Measurements from ENCODE around the gene SCN2A. TPM values are rescaled to one million over a fixed set of nuclear protein-coding genes. Genes with fewer than 3 reads are reported as not detected.
A peak's percentile ranks its signal among the peaks of the same experiment; 100 is the strongest.

SCN2A gene
- total RNA-seq, 2 donors from 2014 or later = 1.8 TPM; not detected in 1

DNA sequence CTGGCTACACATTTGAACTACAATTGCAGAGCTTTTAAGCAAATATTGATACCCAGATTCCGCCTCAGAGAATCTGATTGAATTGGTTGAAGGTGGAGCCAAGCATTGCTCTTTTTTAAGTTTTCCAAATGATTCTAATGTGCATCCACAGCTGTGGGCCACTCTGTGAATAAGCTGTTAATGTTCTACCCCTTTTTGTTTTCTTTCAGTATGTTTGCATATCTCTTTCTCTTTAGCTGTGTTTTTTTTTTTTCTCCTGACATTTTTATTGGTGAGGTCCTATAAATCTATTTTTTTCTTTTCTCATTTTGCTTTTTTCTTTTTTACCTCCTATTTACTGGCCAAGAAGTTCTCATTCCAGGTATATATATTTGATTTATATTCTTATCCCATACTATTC, 41.9 kb upstream of the SCN2A start:
- Histone ChIP-seq H3K9me3 (no peaks in the 10 kb centered on the region), H3K36me3 (no peaks in the 10 kb centered on the region), H3K4me3 (no peak overlapping the region), H3K27ac (no peak overlapping the region), H3K27me3 (replicated peaks; ENCODE audit: insufficient read depth) (no peaks in the 10 kb centered on the region), H3K4me1 (ENCODE audit: control insufficient read depth in 1 of 2, low read depth in 2 of 2) (peaks cover 4 to 20% of the 10 kb centered on the region in 2 donors)
- no peak for ATAC-seq (ENCODE audit: insufficient number of reproducible peaks, low FRiP score, low read depth)
- DNase-seq (ENCODE audit: low spot score) = no peak
- TF ChIP-seq CTCF (IDR thresholded peaks at IDR 0.05) = no peak

GRCh38 chr2:165198181-165198580, 41.0 kb upstream of the SCN2A start:
- H3K36me3 ChIP-seq = no peaks in the 10 kb centered on the region
- H3K4me1 ChIP-seq (ENCODE audit: control insufficient read depth in 1 of 2, low read depth in 2 of 2) = peaks cover 4 to 20% of the 10 kb centered on the region in 2 donors
- H3K27ac ChIP-seq = peak overlapping the region; percentile 30 to 42
- H3K4me3 ChIP-seq = peak overlapping the region; percentile 7
- H3K27me3 ChIP-seq (replicated peaks; ENCODE audit: insufficient read depth) = no peaks in the 10 kb centered on the region
- DNase-seq (ENCODE audit: low spot score) (no peak), ATAC-seq (ENCODE audit: insufficient number of reproducible peaks, low FRiP score, low read depth) (no peak)
- TF ChIP-seq CTCF (IDR thresholded peaks at IDR 0.05) = no peak
- H3K9me3 ChIP-seq = no peaks in the 10 kb centered on the region

GRCh38 chr2:165202239-165202638, 37.0 kb upstream of the SCN2A start:
- no peaks in the 10 kb centered on the region for H3K9me3 ChIP-seq
- H3K4me3 ChIP-seq = no peak overlapping the region
- peaks cover 3 to 20% of the 10 kb centered on the region in 2 donors for H3K4me1 ChIP-seq (ENCODE audit: control insufficient read depth in 1 of 2, low read depth in 2 of 2)
- H3K27me3 ChIP-seq (replicated peaks; ENCODE audit: insufficient read depth) = no peaks in the 10 kb centered on the region
- no peak for DNase-seq (ENCODE audit: low spot score)
- H3K36me3 ChIP-seq = no peaks in the 10 kb centered on the region
- TF ChIP-seq CTCF (IDR thresholded peaks at IDR 0.05) = no peak
- no peak for ATAC-seq (ENCODE audit: insufficient number of reproducible peaks, low FRiP score, low read depth)
- no peak overlapping the region for H3K27ac ChIP-seq

- peaks cover 0 to 9% of the 10 kb centered on the region in 2 donors for H3K4me1 ChIP-seq (ENCODE audit: control insufficient read depth in 1 of 2, low read depth in 2 of 2)
- no peaks in the 10 kb centered on the region for H3K36me3 ChIP-seq
- H3K27me3 ChIP-seq (replicated peaks; ENCODE audit: insufficient read depth) = no peaks in the 10 kb centered on the region
- no peak within 1 kb of the TSS for H3K27ac ChIP-seq
- ATAC-seq (ENCODE audit: insufficient number of reproducible peaks, low FRiP score, low read depth) (no peak), DNase-seq (ENCODE audit: low spot score) (no peak)
- H3K4me3 ChIP-seq = peak within 1 kb of the TSS; percentile 58
- TF ChIP-seq CTCF (IDR thresholded peaks at IDR 0.05) = peak; percentile 60
- H3K9me3 ChIP-seq = no peaks in the 10 kb centered on the region
Observed at GRCh38 chr2:165203689-165204559, 35.3 kb upstream of the SCN2A start, which contains the start of gene SCN3A. Gene SCN3A (minus strand): TSS chr2:165204050. CDS start chr2:165176394, 27,656 bp downstream.

GRCh38 chr2:165205865-165206264, 33.3 kb upstream of the SCN2A start:
- ATAC-seq (ENCODE audit: insufficient number of reproducible peaks, low FRiP score, low read depth) = no peak
- Histone ChIP-seq H3K4me3 (no peak overlapping the region), H3K27ac (no peak overlapping the region), H3K4me1 (ENCODE audit: control insufficient read depth in 1 of 2, low read depth in 2 of 2) (no peaks in the 10 kb centered on the region), H3K9me3 (no peaks in the 10 kb centered on the region), H3K36me3 (no peaks in the 10 kb centered on the region), H3K27me3 (replicated peaks; ENCODE audit: insufficient read depth) (no peaks in the 10 kb centered on the region)
- TF ChIP-seq CTCF (IDR thresholded peaks at IDR 0.05) = no peak
- no peak for DNase-seq (ENCODE audit: low spot score)

All from thoracic aorta (tissue), 2 donors.